Medulla oblongata (tissue), 1 donor: ENCODE measurements around the gene CDH8.
"Not testable (repeated sequence)": the region's sequence is repeated elsewhere in the genome, so short reads cannot be mapped to it uniquely, and the experiment has no call there.

Experiments used
- DNase-seq: peaks from one replicate; pipeline ENCODE4 v3.0.0-alpha.2; 2015; ENCODE audit errors: extremely low spot score

The CDH8 gene

GRCh38 chr16:61780161-61780560, 256.1 kb downstream of the CDH8 start:
- no peak for DNase-seq

DNA sequence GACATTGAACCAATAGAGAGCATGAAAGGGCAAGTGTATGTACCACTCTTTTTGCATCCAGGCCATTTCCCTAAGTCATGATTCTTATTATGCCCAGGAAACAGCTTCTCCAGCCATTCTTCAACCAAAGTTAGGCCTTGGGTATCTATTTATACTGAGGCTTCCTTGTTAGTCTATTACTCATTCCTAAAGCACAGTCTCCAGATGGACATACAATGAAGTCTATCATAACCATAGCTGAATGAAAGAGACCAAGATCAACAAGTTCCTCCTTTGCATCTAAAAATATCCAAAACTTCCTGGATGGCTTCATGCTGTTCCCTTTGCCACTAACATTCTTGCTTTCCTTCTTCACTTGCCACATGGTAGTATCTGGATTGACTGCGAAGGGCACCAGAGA, 265.9 kb downstream of the CDH8 start:
- DNase-seq: no peak

- no peak for DNase-seq
Observed at GRCh38 chr16:61763991-61764390, 272.2 kb downstream of the CDH8 start.

- peak; percentile 33 for DNase-seq
Observed at GRCh38 chr16:61763013-61763412, 273.2 kb downstream of the CDH8 start.

GRCh38 chr16:61730997-61731396, 305.2 kb downstream of the CDH8 start:
- DNase-seq: no peak

DNA sequence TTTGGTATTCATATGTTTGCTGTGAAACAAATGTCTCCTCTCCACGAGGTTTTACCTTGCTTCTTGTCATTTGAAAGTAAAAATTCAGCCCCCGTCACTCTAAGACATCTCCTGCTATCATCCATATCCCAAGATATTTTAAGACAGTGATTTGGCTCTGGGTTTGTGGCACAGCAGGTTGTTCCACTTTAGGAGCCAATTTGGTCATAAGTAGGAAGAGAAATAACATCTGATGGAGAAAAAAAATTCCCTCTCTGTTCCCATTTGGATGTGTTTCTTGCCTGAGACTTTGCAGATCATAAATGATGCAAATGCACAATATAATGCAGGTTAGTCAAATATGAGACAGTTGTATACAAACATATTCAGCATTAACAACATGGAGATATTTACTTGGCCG, 309.5 kb downstream of the CDH8 start:
- DNase-seq: no peak

DNA sequence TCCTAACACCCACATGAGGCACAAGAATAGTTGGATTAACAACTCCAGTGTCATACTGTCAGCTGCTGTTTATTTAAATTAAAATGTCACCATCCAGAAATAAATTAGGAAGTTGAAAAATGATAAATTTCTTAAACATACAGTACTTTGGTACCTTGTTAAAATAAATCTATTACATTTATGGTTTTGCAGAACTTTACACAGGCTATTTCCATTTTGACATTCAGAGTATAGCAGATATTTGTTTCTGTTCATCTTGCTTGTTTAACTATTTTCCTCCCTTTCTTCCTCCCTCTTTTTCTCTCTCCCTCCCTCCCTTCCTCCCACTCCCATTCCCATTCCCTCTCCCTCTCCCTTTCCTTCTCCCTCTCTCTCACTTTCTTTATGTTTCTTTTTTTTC, 310.1 kb downstream of the CDH8 start:
- no peak for DNase-seq

GRCh38 chr16:61721544-61721943, 314.7 kb downstream of the CDH8 start:
- DNase-seq: no peak

DNA sequence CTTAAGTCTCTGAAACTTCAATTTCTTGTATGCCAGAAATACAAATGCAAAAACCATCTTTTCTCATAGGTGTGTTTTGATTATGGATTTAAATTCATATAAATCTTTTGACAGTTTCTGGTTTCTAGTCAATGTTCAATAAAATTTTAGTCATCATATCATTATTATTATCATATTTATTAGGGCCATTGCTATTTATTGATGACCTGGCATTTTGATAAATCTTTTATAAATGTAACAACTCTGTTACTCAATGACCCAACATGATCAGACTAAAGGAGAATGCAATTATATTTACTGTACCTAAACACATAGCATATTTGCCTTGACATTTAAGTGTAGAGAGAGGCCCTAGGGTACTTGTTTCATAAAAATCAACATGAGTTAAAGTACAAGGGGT, 320.8 kb downstream of the CDH8 start:
- DNase-seq: no peak

DNA sequence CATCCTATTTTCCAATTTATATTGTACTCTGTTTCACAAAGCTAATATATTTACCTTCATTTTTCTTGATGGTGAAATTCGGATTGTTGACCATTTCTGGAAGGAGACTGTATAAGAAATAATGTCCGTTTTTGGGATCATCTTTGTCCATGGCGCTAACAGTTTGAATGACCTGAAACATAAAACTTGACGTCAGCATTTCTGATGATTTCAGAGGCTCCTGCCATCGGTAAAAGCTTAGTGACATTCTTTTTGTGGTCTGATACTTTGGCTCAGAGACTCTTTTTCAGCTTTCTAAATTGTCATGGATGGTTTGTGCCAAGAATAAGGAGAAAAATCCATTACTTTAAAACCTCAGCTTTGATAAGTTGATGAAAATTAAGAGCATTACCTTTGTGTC, 322.5 kb downstream of the CDH8 start:
- DNase-seq: no peak

DNA sequence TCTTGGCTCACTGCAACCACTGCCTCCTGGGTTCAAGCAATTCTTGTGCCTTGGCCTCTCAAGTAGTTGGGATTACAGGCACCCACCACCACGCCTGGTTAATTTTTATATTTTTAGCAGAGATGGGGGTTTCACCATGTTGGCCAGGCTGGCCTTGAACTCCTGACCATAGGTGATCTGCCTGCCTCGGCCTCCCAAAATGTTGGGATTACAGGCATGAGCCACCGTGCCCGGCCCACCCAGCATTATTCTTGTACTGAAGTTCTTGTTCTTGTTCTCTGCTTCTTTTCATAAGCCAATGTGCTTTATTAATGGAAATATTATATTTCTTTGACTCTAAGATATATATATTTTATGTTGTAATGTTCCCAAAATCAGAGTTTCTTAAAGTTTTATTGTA, 336.6 kb downstream of the CDH8 start:
- not testable (repeated sequence) for DNase-seq

DNA sequence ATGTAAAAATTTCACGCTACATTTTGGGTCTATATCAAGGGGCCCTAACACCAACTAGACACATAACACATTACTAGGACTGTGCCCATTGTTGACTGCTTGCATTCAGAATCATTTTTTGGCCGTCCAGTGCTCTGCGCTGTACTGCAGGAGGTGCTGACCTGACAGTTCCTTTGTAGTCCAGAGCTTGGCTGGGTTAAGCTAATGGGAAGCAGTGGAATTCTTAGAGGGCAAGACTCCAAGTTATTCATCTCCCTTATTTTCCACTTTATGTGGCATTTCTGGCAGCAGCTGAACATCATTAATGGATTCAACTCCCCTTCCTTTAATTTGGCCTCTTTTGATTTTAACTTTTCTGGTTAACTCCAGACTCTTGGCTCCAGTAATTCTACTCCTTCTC, 351.7 kb downstream of the CDH8 start:
- no peak for DNase-seq

DNA sequence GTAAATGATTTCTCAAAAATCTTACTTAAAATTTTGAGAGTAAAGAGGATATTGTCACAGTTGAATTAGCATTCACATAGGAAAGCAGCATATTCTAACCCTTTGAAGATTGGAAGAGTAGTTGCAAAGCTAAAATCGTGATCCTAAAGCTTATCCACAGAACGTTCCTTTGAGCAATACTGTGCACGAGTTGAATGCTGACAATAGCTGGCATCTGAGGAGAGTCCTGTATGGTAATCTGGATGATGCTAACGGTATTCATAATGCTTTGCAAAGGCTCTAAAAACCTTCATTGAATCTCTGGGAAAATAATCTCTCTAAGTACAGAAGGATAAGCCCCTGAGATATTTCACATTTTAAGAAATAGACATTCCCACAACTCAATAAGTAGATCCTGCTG, 354.6 kb downstream of the CDH8 start:
- DNase-seq: peak; percentile 54

- DNase-seq: peak; percentile 40
Observed at GRCh38 chr16:61681124-61681523, 355.1 kb downstream of the CDH8 start.

DNA sequence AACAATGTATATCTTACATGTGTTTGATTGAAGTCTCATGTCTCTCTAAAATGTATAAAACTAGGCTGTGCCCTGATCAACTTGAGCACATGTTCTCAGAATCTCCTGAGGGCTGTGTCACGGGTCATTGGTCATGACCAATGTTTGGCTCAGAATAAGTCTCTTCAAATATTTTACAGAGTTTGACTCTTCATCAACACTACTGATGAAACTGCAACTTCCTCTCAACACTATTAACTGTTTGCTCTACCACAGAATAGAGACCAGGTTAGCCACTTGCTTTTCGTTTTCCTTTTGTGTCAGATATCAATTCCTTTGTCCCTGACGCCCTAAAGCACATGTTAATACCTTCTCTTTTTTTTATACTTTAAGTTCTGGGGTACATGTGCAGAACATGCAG, 358.1 kb downstream of the CDH8 start:
- no peak for DNase-seq

GRCh38 chr16:61677776-61678175, 358.5 kb downstream of the CDH8 start:
- no peak for DNase-seq

DNA sequence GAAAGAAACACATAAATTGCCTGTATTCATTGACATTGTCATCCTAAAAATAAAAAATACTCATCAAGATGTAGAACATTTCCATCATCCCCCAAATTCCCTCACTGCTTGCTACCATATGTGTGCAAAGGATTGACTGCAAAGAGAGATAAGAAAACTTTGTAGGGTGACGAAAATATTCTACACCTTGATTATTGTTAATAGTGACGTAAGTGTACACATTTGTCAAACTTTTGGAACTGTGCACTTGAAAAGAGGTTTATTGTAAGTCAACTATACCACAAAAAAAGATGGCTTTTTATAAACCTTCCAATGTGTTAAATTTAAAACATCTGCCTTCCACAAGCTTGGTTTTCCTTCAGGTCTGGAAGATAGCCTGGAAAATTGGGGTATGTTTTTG, 359.5 kb downstream of the CDH8 start:
- DNase-seq: no peak

GRCh38 chr16:61671161-61671560, 365.1 kb downstream of the CDH8 start:
- no peak for DNase-seq

- no peak for DNase-seq
Observed at GRCh38 chr16:61665512-61665911, 370.7 kb downstream of the CDH8 start.

- DNase-seq: no peak
Observed at GRCh38 chr16:61659936-61660335, 376.3 kb downstream of the CDH8 start.

- peak; percentile 78 for DNase-seq
Observed at GRCh38 chr16:61654962-61655361, 381.3 kb downstream of the CDH8 start.

DNA sequence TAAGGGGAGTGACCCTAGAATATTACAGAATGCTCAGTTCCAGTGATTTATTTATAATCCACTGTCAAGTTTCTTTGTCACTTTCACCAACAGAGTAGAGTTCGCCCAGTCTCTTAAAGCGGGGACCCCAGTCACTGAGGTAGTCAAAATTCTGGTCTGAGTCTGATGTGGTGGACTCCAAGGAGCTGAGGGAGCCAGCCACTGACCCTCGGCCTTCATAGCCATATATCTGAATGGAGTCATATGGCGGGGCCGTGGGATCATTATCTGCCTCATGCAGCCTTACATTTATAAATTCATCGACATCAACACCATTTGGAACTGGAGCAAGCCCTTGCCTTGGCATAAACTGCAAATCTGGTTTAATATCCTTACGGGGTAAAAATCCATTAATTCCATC, 382.7 kb downstream of the CDH8 start:
- DNase-seq: no peak

DNA sequence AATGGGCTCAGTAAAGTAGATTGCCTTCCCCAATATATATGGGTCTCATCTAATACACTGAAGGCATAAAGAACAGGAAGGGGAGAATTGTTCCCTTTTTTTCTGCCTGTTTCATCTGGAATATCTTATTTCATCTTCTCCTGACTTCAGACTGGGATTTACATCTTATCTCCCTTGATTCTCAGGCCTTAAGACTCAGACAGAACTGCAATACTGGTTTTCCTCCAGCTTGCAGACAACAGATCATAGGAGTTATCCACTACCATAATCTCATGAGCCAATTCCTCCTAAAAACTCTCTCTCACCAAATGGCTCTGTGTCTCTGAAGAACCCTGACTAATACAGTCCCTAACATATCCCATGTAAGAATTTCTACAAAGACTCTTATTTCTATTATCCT, 390.7 kb downstream of the CDH8 start:
- DNase-seq: no peak

- no peak for DNase-seq
Observed at GRCh38 chr16:61644736-61645135, 391.5 kb downstream of the CDH8 start.

GRCh38 chr16:61617219-61617783, 418.9 kb downstream of the CDH8 start:
- no peak for DNase-seq
